ENCODE results near the gene BPIFB3. TPM values are rescaled to one million over a fixed set of nuclear protein-coding genes. Genes with fewer than 3 reads are reported as not detected.

Gene BPIFB3
- total RNA-seq, 1 donor from 2014 or later: not detected

GRCh38 chr20:33026072-33026778, 27.5 kb upstream of the BPIFB3 start:
- H3K27me3 Mint-ChIP-seq (ENCODE audit: low read depth): peaks cover 30% of the 10 kb centered on the region
- no peaks in the 10 kb centered on the region for H3K9me3 Mint-ChIP-seq (ENCODE audit: low read depth)
- H3K4me3 Mint-ChIP-seq (ENCODE audit: unreplicated experiment): no peak overlapping the region
- TF ChIP-seq CTCF (IDR thresholded peaks at IDR 0.05): no peak
- H3K4me1 Mint-ChIP-seq (ENCODE audit: low read depth): no peaks in the 10 kb centered on the region
- DNase-seq (ENCODE audit: low spot score): no peak
- H3K36me3 Mint-ChIP-seq (ENCODE audit: low read depth): no peaks in the 10 kb centered on the region
- H3K27ac Mint-ChIP-seq (ENCODE audit: unreplicated experiment): no peak overlapping the region

GRCh38 chr20:33026779-33027759, 26.6 kb upstream of the BPIFB3 start:
- no peak for DNase-seq (ENCODE audit: low spot score)
- Mint-ChIP-seq H3K9me3 (ENCODE audit: low read depth) (no peaks in the 10 kb centered on the region), H3K4me1 (ENCODE audit: low read depth) (no peaks in the 10 kb centered on the region), H3K27ac (ENCODE audit: unreplicated experiment) (no peak overlapping the region), H3K27me3 (ENCODE audit: low read depth) (peaks cover 25% of the 10 kb centered on the region), H3K4me3 (ENCODE audit: unreplicated experiment) (no peak overlapping the region), H3K36me3 (ENCODE audit: low read depth) (no peaks in the 10 kb centered on the region)
- TF ChIP-seq CTCF (IDR thresholded peaks at IDR 0.05): no peak

GRCh38 chr20:33027769-33028751, 25.6 kb upstream of the BPIFB3 start:
- no peak for TF ChIP-seq CTCF (IDR thresholded peaks at IDR 0.05)
- H3K4me3 Mint-ChIP-seq (ENCODE audit: unreplicated experiment): no peak overlapping the region
- H3K27me3 Mint-ChIP-seq (ENCODE audit: low read depth): peaks cover 30% of the 10 kb centered on the region
- H3K9me3 Mint-ChIP-seq (ENCODE audit: low read depth): peaks cover under 1% of the 10 kb centered on the region
- no peaks in the 10 kb centered on the region for H3K4me1 Mint-ChIP-seq (ENCODE audit: low read depth)
- H3K36me3 Mint-ChIP-seq (ENCODE audit: low read depth): no peaks in the 10 kb centered on the region
- no peak for DNase-seq (ENCODE audit: low spot score)
- H3K27ac Mint-ChIP-seq (ENCODE audit: unreplicated experiment): no peak overlapping the region

GRCh38 chr20:33028875-33029274, 24.8 kb upstream of the BPIFB3 start:
- DNase-seq (ENCODE audit: low spot score): no peak
- Mint-ChIP-seq H3K4me1 (ENCODE audit: low read depth) (no peaks in the 10 kb centered on the region), H3K27ac (ENCODE audit: unreplicated experiment) (no peak overlapping the region), H3K36me3 (ENCODE audit: low read depth) (no peaks in the 10 kb centered on the region), H3K27me3 (ENCODE audit: low read depth) (peaks cover 30% of the 10 kb centered on the region), H3K9me3 (ENCODE audit: low read depth) (peaks cover 4% of the 10 kb centered on the region), H3K4me3 (ENCODE audit: unreplicated experiment) (no peak overlapping the region)
- TF ChIP-seq CTCF (IDR thresholded peaks at IDR 0.05): no peak

All from chondrocyte (in vitro differentiated cells).